HG03565 (cell line): ENCODE measurements around the gene ZNF506.
"Not testable (repeated sequence)": the region's sequence is repeated elsewhere in the genome, so short reads cannot be mapped to it uniquely, and the experiment has no call there.

Source experiments
- ATAC-seq: cut with Tn5 transposase; IDR thresholded peaks from one replicate; pipeline ENCODE4 v1.9.1; 2021; ENCODE audit warnings: mild to moderate bottlenecking, moderate library complexity; ENCODE audit not compliant: unreplicated experiment

The ZNF506 gene

GRCh38 chr19:19821366-19821951 lies at the start of gene ZNF506:
TSS of gene ZNF506 (minus strand) at chr19:19821750. CDS start at chr19:19821603, 147 bp downstream.
- ATAC-seq: peak; percentile 78

- not testable (repeated sequence) for ATAC-seq
These were observed 48.5 kb upstream of the ZNF506 start for GRCh38 chr19:19870086-19870485.

GRCh38 chr19:19866611-19867248 lies 45.2 kb upstream of the ZNF506 start:
- no peak for ATAC-seq

- ATAC-seq: peak; percentile 90
These were observed 44.4 kb upstream of the ZNF506 start, which contains the start of gene ZNF253 for GRCh38 chr19:19865750-19866610. TSS of gene ZNF253 (plus strand) at chr19:19865882. CDS start at chr19:19865997, 115 bp downstream.

- no peak for ATAC-seq
These were observed 39.3 kb upstream of the ZNF506 start for GRCh38 chr19:19860756-19861390.

- no peak for ATAC-seq
These were observed 37.2 kb upstream of the ZNF506 start for GRCh38 chr19:19858751-19859150.

- not testable (repeated sequence) for ATAC-seq
These were observed 30.2 kb upstream of the ZNF506 start for GRCh38 chr19:19851740-19852139.

- ATAC-seq: no peak
These were observed 27.5 kb upstream of the ZNF506 start for GRCh38 chr19:19849056-19849455.

- ATAC-seq: no peak
These were observed 26.2 kb upstream of the ZNF506 start for GRCh38 chr19:19847781-19848180.

- ATAC-seq: no peak
These were observed 14.0 kb upstream of the ZNF506 start for GRCh38 chr19:19835560-19836038.

- no peak for ATAC-seq
These were observed 5.3 kb upstream of the ZNF506 start for GRCh38 chr19:19826875-19827274.

- ATAC-seq: peak; percentile 49
These were observed 2.4 kb upstream of the ZNF506 start for GRCh38 chr19:19823916-19824315.

- not testable (repeated sequence) for ATAC-seq
These were observed 426 bp upstream of the ZNF506 start for GRCh38 chr19:19821976-19822375.

- ATAC-seq: no peak
These were observed 703 bp downstream of the ZNF506 start for GRCh38 chr19:19820774-19821320.

GRCh38 chr19:19817357-19817756 lies 4.2 kb downstream of the ZNF506 start:
- ATAC-seq: no peak

- no peak for ATAC-seq
These were observed 4.9 kb downstream of the ZNF506 start for GRCh38 chr19:19816679-19817078.

- ATAC-seq: not testable (repeated sequence)
These were observed 9.6 kb downstream of the ZNF506 start for GRCh38 chr19:19811999-19812398.

GRCh38 chr19:19805480-19805879 lies 16.1 kb downstream of the ZNF506 start:
- ATAC-seq: no peak

GRCh38 chr19:19788015-19788414 lies 33.5 kb downstream of the ZNF506 start:
- ATAC-seq: no peak

- ATAC-seq: not testable (repeated sequence)
These were observed 36.1 kb downstream of the ZNF506 start for GRCh38 chr19:19785476-19785875.

GRCh38 chr19:19782783-19783182 lies 38.8 kb downstream of the ZNF506 start:
- ATAC-seq: no peak
